Sigmoid colon (tissue), 4 donors: Measurements from ENCODE around the gene DCAF10.

Source experiments
- CTCF ChIP-seq, 4 experiments: fragments of 450-650 bp in 3 of 4; fragments of 200-600 bp in 1 of 4; IDR thresholded peaks; one replicate each; pipeline ENCODE4 v1.5.1; 2016 to 2019; ENCODE audit warnings: antibody characterized with exemption in 4 of 4, mild to moderate bottlenecking in 3 of 4, moderate library complexity in 2 of 4
- POLR2A ChIP-seq, 2 donors: fragments of 450-650 bp; IDR thresholded peaks; one replicate each; pipeline ENCODE4 v1.6.1; 2016; ENCODE audit warnings: antibody characterized with exemption in 2 of 2, mild to moderate bottlenecking in 2 of 2, moderate library complexity in 2 of 2
- POLR2AphosphoS5 ChIP-seq, 4 donors: sonication (generic); formaldehyde crosslinking; IDR thresholded peaks; one replicate each; pipeline ENCODE4 v1.6.1; 2017; ENCODE audit warnings: antibody characterized with exemption in 4 of 4

- TF ChIP-seq POLR2AphosphoS5 (IDR thresholded peaks at IDR 0.05) (no peak), CTCF (IDR thresholded peaks at IDR 0.05) (no peak), POLR2A (IDR thresholded peaks at IDR 0.05) (no peak)
Observed at GRCh38 chr9:37811906-37812476, 11.4 kb downstream of the DCAF10 start.
